ENCODE data around the gene ADCY3. TPM values are rescaled to one million over a fixed set of nuclear protein-coding genes. Genes with fewer than 3 reads are reported as not detected.

The ADCY3 gene
- total and polyA plus RNA-seq, 9 of the 15 experiments (the other 6 are each of a cell fraction or from before 2014, with no cell fraction given): 1.5 to 54.8 (median 26.3) TPM

DNA sequence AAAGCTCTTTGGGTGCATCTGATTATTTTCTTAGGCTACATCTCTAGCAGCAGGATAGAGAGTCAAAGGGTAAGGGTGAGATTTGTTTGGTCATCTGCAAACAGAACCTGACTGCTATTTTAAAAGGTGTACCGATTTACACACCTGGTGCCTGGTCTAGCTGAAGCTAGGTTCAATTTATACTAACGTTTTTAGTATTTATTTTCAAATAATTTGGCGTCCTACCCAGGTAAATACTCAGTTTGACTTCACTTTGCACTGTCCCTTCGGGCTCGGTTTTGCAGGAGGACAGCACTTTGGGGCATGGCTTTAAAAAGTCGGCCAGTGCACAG, 127.5 kb downstream of the ADCY3 start (continued):
- TF ChIP-seq, protein P1, sequence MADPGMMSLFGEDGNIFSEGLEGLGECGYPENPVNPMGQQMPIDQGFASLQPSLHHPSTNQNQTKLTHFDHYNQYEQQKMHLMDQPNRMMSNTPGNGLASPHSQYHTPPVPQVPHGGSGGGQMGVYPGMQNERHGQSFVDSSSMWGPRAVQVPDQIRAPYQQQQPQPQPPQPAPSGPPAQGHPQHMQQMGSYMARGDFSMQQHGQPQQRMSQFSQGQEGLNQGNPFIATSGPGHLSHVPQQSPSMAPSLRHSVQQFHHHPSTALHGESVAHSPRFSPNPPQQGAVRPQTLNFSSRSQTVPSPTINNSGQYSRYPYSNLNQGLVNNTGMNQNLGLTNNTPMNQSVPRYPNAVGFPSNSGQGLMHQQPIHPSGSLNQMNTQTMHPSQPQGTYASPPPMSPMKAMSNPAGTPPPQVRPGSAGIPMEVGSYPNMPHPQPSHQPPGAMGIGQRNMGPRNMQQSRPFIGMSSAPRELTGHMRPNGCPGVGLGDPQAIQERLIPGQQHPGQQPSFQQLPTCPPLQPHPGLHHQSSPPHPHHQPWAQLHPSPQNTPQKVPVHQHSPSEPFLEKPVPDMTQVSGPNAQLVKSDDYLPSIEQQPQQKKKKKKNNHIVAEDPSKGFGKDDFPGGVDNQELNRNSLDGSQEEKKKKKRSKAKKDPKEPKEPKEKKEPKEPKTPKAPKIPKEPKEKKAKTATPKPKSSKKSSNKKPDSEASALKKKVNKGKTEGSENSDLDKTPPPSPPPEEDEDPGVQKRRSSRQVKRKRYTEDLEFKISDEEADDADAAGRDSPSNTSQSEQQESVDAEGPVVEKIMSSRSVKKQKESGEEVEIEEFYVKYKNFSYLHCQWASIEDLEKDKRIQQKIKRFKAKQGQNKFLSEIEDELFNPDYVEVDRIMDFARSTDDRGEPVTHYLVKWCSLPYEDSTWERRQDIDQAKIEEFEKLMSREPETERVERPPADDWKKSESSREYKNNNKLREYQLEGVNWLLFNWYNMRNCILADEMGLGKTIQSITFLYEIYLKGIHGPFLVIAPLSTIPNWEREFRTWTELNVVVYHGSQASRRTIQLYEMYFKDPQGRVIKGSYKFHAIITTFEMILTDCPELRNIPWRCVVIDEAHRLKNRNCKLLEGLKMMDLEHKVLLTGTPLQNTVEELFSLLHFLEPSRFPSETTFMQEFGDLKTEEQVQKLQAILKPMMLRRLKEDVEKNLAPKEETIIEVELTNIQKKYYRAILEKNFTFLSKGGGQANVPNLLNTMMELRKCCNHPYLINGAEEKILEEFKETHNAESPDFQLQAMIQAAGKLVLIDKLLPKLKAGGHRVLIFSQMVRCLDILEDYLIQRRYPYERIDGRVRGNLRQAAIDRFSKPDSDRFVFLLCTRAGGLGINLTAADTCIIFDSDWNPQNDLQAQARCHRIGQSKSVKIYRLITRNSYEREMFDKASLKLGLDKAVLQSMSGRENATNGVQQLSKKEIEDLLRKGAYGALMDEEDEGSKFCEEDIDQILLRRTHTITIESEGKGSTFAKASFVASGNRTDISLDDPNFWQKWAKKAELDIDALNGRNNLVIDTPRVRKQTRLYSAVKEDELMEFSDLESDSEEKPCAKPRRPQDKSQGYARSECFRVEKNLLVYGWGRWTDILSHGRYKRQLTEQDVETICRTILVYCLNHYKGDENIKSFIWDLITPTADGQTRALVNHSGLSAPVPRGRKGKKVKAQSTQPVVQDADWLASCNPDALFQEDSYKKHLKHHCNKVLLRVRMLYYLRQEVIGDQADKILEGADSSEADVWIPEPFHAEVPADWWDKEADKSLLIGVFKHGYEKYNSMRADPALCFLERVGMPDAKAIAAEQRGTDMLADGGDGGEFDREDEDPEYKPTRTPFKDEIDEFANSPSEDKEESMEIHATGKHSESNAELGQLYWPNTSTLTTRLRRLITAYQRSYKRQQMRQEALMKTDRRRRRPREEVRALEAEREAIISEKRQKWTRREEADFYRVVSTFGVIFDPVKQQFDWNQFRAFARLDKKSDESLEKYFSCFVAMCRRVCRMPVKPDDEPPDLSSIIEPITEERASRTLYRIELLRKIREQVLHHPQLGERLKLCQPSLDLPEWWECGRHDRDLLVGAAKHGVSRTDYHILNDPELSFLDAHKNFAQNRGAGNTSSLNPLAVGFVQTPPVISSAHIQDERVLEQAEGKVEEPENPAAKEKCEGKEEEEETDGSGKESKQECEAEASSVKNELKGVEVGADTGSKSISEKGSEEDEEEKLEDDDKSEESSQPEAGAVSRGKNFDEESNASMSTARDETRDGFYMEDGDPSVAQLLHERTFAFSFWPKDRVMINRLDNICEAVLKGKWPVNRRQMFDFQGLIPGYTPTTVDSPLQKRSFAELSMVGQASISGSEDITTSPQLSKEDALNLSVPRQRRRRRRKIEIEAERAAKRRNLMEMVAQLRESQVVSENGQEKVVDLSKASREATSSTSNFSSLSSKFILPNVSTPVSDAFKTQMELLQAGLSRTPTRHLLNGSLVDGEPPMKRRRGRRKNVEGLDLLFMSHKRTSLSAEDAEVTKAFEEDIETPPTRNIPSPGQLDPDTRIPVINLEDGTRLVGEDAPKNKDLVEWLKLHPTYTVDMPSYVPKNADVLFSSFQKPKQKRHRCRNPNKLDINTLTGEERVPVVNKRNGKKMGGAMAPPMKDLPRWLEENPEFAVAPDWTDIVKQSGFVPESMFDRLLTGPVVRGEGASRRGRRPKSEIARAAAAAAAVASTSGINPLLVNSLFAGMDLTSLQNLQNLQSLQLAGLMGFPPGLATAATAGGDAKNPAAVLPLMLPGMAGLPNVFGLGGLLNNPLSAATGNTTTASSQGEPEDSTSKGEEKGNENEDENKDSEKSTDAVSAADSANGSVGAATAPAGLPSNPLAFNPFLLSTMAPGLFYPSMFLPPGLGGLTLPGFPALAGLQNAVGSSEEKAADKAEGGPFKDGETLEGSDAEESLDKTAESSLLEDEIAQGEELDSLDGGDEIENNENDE (IDR thresholded peaks at IDR 0.05; ENCODE audit: low read depth, low read length): no peak
- TF ChIP-seq CBFA2T2 (conservative IDR thresholded peaks at IDR 0.05): no peak
- TF ChIP-seq, protein P2, sequence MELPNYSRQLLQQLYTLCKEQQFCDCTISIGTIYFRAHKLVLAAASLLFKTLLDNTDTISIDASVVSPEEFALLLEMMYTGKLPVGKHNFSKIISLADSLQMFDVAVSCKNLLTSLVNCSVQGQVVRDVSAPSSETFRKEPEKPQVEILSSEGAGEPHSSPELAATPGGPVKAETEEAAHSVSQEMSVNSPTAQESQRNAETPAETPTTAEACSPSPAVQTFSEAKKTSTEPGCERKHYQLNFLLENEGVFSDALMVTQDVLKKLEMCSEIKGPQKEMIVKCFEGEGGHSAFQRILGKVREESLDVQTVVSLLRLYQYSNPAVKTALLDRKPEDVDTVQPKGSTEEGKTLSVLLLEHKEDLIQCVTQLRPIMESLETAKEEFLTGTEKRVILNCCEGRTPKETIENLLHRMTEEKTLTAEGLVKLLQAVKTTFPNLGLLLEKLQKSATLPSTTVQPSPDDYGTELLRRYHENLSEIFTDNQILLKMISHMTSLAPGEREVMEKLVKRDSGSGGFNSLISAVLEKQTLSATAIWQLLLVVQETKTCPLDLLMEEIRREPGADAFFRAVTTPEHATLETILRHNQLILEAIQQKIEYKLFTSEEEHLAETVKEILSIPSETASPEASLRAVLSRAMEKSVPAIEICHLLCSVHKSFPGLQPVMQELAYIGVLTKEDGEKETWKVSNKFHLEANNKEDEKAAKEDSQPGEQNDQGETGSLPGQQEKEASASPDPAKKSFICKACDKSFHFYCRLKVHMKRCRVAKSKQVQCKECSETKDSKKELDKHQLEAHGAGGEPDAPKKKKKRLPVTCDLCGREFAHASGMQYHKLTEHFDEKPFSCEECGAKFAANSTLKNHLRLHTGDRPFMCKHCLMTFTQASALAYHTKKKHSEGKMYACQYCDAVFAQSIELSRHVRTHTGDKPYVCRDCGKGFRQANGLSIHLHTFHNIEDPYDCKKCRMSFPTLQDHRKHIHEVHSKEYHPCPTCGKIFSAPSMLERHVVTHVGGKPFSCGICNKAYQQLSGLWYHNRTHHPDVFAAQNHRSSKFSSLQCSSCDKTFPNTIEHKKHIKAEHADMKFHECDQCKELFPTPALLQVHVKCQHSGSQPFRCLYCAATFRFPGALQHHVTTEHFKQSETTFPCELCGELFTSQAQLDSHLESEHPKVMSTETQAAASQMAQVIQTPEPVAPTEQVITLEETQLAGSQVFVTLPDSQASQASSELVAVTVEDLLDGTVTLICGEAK (IDR thresholded peaks at IDR 0.05): peak; percentile 36; the same call in 1 of the 2 replicates
- TF ChIP-seq, protein P2 (CRISPR knock-in tag; IDR thresholded peaks at IDR 0.05): no peak
